AG10803 (cell line): ENCODE data around the gene PLLP.

ENCODE experiments used
- DNase-seq: peaks from one replicate; pipeline ENCODE4 v3.0.0; 2010; ENCODE audit warnings: low read depth
- H3K4me3 ChIP-seq: 2 replicates; pipeline ENCODE4 v1.5.1; 2011; ENCODE audit warnings: mild to moderate bottlenecking, low read length, control low read depth
- TF ChIP-seq, protein P1 (sequence below): conservative IDR thresholded peaks from 2 replicates; pipeline ENCODE4 v1.5.1; 2011; ENCODE audit warnings: mild to moderate bottlenecking, low read length, control low read depth, inconsistent platforms

The PLLP gene

GRCh38 chr16:57261806-57262205, 22.7 kb downstream of the PLLP start:
- no peak for DNase-seq
- no peak overlapping the region for H3K4me3 ChIP-seq
- TF ChIP-seq, protein P1, sequence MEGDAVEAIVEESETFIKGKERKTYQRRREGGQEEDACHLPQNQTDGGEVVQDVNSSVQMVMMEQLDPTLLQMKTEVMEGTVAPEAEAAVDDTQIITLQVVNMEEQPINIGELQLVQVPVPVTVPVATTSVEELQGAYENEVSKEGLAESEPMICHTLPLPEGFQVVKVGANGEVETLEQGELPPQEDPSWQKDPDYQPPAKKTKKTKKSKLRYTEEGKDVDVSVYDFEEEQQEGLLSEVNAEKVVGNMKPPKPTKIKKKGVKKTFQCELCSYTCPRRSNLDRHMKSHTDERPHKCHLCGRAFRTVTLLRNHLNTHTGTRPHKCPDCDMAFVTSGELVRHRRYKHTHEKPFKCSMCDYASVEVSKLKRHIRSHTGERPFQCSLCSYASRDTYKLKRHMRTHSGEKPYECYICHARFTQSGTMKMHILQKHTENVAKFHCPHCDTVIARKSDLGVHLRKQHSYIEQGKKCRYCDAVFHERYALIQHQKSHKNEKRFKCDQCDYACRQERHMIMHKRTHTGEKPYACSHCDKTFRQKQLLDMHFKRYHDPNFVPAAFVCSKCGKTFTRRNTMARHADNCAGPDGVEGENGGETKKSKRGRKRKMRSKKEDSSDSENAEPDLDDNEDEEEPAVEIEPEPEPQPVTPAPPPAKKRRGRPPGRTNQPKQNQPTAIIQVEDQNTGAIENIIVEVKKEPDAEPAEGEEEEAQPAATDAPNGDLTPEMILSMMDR: no peak

GRCh38 chr16:57260294-57260929, 24.1 kb downstream of the PLLP start:
- DNase-seq: peak; percentile 50
- TF ChIP-seq, protein P1: no peak
- no peak overlapping the region for H3K4me3 ChIP-seq

GRCh38 chr16:57258910-57259475, 25.5 kb downstream of the PLLP start:
- H3K4me3 ChIP-seq: no peak overlapping the region
- no peak for DNase-seq
- TF ChIP-seq, protein P1: no peak

DNA sequence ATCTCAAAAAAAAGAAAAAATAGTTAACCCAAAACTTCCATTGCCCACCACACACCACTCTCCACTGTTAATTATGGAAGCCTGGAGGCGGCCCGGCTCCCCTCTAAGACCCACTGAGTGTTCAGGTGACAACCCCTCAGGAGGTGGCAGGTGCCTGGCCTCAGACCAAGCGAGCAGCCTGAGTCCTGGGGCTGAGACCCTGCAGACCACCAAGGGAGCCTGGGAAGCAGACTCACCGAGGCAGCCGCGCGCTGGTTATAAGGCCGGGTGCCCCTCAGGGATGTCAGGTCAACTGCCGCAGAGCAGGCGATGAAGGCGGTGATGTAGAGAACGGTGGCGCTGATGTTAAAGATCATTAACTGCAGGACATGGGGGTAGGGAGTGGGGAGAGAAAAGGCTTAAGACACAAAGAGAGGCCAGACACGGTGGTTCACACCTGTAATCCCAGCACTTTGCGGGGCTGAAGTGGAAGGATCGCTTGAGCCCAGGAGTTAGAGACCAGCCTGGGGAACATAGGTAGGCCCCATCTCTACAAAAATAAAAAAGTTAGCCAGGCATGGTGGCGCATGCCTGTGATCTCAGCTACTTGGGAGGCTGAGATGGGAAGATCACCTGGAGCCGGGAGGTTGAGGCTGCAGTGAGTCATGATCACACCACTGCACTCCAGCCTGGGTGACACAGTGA, 26.1 kb downstream of the PLLP start:
- H3K4me3 ChIP-seq: no peak overlapping the region
- TF ChIP-seq, protein P1: no peak

GRCh38 chr16:57257455-57258070, 26.9 kb downstream of the PLLP start:
- no peak overlapping the region for H3K4me3 ChIP-seq
- DNase-seq: no peak
- TF ChIP-seq, protein P1: no peak

More for the DNA sequence above, 26.1 kb downstream of the PLLP start:
- DNase-seq: no peak

GRCh38 chr16:57256601-57257395, 27.7 kb downstream of the PLLP start:
- no peak overlapping the region for H3K4me3 ChIP-seq
- no peak for DNase-seq
- TF ChIP-seq, protein P1: no peak
